HFFc6 (cell line): ENCODE results near the gene ZNF428. TPM values are rescaled to one million over a fixed set of nuclear protein-coding genes. Genes with fewer than 3 reads are reported as not detected.

Source experiments
- DNase-seq: peaks from one replicate; pipeline ENCODE4 v3.0.0-alpha.2; 2018
- H3K27ac Mint-ChIP-seq: 2 replicates; pipeline ENCODE4 v1.8.0; 2020; ENCODE audit warnings: mild to moderate bottlenecking, mixed read lengths
- H3K27me3 Mint-ChIP-seq: 2 replicates; pipeline ENCODE4 v1.8.0; 2021; ENCODE audit warnings: mild to moderate bottlenecking, moderate library complexity, mixed read lengths; ENCODE audit not compliant: insufficient read depth
- H3K36me3 Mint-ChIP-seq: 2 replicates; pipeline ENCODE4 v1.8.0; 2021; ENCODE audit warnings: low read depth, mixed read lengths
- H3K4me1 Mint-ChIP-seq: 2 replicates; pipeline ENCODE4 v1.8.0; 2020; ENCODE audit warnings: low read depth, mixed read lengths
- H3K4me3 Mint-ChIP-seq: 2 replicates; pipeline ENCODE4 v1.8.0; 2020; ENCODE audit warnings: mild to moderate bottlenecking, moderate library complexity, mixed read lengths
- H3K9me3 Mint-ChIP-seq: 2 replicates; pipeline ENCODE4 v1.8.0; 2020; ENCODE audit warnings: mild to moderate bottlenecking, mixed read lengths
- total RNA-seq, 6 experiments: library from RNA; stranded (reverse); fragmentation: NEBNext Ultra II Directional; extraction: Animal tissue kit (Norgen Biotek cat#: 25700); gene quantifications; 2 replicates in 1 of 6; 3 replicates in 5 of 6; pipeline ENCODE4 v1.2.3, GENCODE V29; 2021
- TF ChIP-seq, protein P1 (sequence below): fragments of 200-600 bp; sonication (generic); IDR thresholded peaks from 2 replicates; pipeline ENCODE4 v1.5.0; 2021; ENCODE audit warnings: antibody characterized with exemption, mild to moderate bottlenecking

Gene ZNF428
- total RNA-seq, 6 experiments from 2014 or later: 32.2 to 42.2 (median 37.3) TPM

DNA sequence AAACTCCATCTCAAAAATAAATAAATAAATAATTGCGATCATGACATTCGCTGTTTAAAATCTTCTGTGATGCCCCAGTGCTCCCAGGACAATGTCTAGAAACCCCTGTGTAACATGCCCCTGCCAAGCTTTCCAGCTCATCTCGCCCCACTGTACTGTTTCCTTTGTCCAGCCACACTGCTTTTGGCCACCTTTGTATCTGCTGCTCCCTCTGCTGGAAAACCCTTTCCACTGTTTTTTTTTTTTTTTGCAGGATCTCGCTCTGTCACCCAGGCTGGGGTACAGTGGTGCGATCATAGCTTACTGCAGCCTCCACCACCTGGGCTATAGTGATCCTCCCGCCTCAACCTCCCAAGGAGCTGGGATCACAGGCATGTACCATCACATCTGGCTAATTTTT is 43.1 kb upstream of the ZNF428 start:
- H3K27me3 Mint-ChIP-seq: no peaks in the 10 kb centered on the region; the same call in none of the 2 replicates
- no peak overlapping the region for H3K4me3 Mint-ChIP-seq
- TF ChIP-seq, protein P1, sequence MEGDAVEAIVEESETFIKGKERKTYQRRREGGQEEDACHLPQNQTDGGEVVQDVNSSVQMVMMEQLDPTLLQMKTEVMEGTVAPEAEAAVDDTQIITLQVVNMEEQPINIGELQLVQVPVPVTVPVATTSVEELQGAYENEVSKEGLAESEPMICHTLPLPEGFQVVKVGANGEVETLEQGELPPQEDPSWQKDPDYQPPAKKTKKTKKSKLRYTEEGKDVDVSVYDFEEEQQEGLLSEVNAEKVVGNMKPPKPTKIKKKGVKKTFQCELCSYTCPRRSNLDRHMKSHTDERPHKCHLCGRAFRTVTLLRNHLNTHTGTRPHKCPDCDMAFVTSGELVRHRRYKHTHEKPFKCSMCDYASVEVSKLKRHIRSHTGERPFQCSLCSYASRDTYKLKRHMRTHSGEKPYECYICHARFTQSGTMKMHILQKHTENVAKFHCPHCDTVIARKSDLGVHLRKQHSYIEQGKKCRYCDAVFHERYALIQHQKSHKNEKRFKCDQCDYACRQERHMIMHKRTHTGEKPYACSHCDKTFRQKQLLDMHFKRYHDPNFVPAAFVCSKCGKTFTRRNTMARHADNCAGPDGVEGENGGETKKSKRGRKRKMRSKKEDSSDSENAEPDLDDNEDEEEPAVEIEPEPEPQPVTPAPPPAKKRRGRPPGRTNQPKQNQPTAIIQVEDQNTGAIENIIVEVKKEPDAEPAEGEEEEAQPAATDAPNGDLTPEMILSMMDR: peak; percentile 70
- peaks cover 8% of the 10 kb centered on the region for H3K4me1 Mint-ChIP-seq
- no peak for DNase-seq
- 0 out of 2 replicates have a peak overlapping the region, but pooled peaks have one; percentile 12 for H3K27ac Mint-ChIP-seq
- peaks cover 72% of the 10 kb centered on the region for H3K36me3 Mint-ChIP-seq
- no peaks in the 10 kb centered on the region for H3K9me3 Mint-ChIP-seq

DNA sequence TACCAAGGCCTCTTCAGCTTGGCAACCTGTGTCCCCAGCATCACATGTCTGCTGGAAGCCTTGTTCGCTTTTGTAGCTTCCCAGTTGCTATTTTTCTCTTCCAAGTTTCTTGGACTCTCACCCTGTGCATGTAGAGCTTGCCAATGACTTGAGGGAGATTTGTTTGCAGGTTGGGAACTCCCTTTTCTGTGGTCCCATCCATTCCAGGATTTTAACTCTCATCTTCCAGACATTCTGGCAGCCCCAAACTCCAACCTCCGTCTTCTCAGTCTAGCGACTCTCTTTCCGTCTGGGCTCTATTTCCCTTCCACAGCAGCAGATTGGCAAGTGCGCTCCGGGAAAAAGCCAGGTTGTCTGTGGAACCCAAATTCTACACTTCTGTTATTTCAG is 41.5 kb upstream of the ZNF428 start:
- Mint-ChIP-seq H3K27ac (no peak overlapping the region; the same call in 1 of the 2 replicates), H3K36me3 (peaks cover 78% of the 10 kb centered on the region), H3K4me3 (no peak overlapping the region), H3K4me1 (peaks cover 5% of the 10 kb centered on the region; the same call in 1 of the 2 replicates), H3K9me3 (no peaks in the 10 kb centered on the region), H3K27me3 (no peaks in the 10 kb centered on the region; the same call in none of the 2 replicates)
- no peak for DNase-seq
- TF ChIP-seq, protein P1: no peak

DNA sequence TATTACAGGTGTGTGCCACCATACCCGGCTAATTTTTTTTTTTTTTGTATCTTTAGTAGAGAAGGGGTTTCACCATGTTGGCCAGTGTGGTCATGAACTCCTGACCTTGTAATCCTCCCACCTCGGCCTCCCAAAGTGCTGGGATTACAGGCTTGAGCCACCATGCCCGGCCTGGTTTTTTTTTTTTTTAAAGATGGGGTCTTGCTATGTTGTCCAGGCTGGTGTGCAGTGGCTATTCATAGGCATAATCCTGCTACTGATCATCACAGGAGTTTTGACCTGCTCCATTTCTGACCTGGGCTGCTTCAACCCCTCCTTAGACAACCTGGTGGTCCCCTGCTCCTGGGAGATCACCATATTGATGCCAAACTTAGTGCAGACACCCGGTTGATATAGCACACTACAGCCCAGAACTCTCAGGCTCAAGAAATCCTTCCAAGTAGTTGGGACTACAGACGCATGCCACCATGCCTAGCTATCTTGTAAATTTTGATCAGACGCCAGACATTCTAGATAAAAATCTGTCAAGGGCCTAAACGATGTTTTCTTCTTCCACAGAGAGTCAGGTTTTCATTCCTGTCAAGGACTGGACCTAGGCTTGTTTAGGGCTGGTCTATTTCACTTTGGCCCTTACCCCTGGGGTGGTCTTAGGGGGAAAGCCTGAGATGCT is 41.0 kb upstream of the ZNF428 start:
- TF ChIP-seq, protein P1: no peak
- Mint-ChIP-seq H3K27ac (no peak overlapping the region), H3K36me3 (peaks cover 83% of the 10 kb centered on the region), H3K4me3 (no peak overlapping the region), H3K4me1 (peaks cover 5% of the 10 kb centered on the region; the same call in 1 of the 2 replicates), H3K9me3 (no peaks in the 10 kb centered on the region), H3K27me3 (no peaks in the 10 kb centered on the region; the same call in none of the 2 replicates)
- DNase-seq: no peak

GRCh38 chr19:43658494-43658893 is 39.1 kb upstream of the ZNF428 start:
- Mint-ChIP-seq H3K36me3 (peaks cover 81% of the 10 kb centered on the region), H3K27ac (no peak overlapping the region), H3K4me1 (peaks cover 5% of the 10 kb centered on the region; the same call in 1 of the 2 replicates), H3K27me3 (no peaks in the 10 kb centered on the region), H3K9me3 (no peaks in the 10 kb centered on the region), H3K4me3 (no peak overlapping the region)
- TF ChIP-seq, protein P1: no peak
- no peak for DNase-seq

GRCh38 chr19:43658001-43658400 is 38.6 kb upstream of the ZNF428 start:
- no peaks in the 10 kb centered on the region for H3K27me3 Mint-ChIP-seq
- no peak overlapping the region for H3K27ac Mint-ChIP-seq
- no peaks in the 10 kb centered on the region for H3K9me3 Mint-ChIP-seq
- H3K4me1 Mint-ChIP-seq: peaks cover 5% of the 10 kb centered on the region; the same call in 1 of the 2 replicates
- DNase-seq: no peak
- peaks cover 76% of the 10 kb centered on the region for H3K36me3 Mint-ChIP-seq
- TF ChIP-seq, protein P1: no peak
- H3K4me3 Mint-ChIP-seq: no peak overlapping the region
